GM06990 (cell line): ENCODE results near the gene PLAAT5.

Experiments used
- DNase-seq: peaks from one replicate; pipeline ENCODE4 v3.0.0-alpha.2; 2011; ENCODE audit not compliant: insufficient read length; ENCODE audit errors: extremely low read depth
- H3K27me3 ChIP-seq: replicated peaks from 2 replicates; pipeline ENCODE4 v1.6.0; 2011; ENCODE audit warnings: low read length; ENCODE audit not compliant: control insufficient read depth, insufficient read depth
- H3K36me3 ChIP-seq: 2 replicates; pipeline ENCODE4 v1.5.1; 2011; ENCODE audit warnings: low read length; ENCODE audit not compliant: control insufficient read depth, insufficient read depth
- H3K4me3 ChIP-seq: replicated peaks from 2 replicates; pipeline ENCODE4 v1.5.1; 2011; ENCODE audit warnings: low read depth, mild to moderate bottlenecking, control low read depth, low read length
- CTCF ChIP-seq: IDR thresholded peaks from 2 replicates; pipeline ENCODE4 v1.5.1; 2011; ENCODE audit warnings: low read length, control low read depth, mild to moderate bottlenecking, inconsistent platforms; ENCODE audit not compliant: insufficient read depth, poor library complexity, severe bottlenecking

Gene PLAAT5

GRCh38 chr11:63516109-63516508, 25.1 kb upstream of the PLAAT5 start:
- Histone ChIP-seq H3K4me3 (no peak overlapping the region), H3K36me3 (no peaks in the 10 kb centered on the region), H3K27me3 (no peaks in the 10 kb centered on the region; the same call in 1 of the 2 replicates)
- DNase-seq, result no peak
- TF ChIP-seq CTCF, result no peak

- no peak overlapping the region for H3K4me3 ChIP-seq
- no peak for DNase-seq
- no peaks in the 10 kb centered on the region; the same call in 1 of the 2 replicates for H3K27me3 ChIP-seq
- H3K36me3 ChIP-seq, result no peaks in the 10 kb centered on the region
- no peak for TF ChIP-seq CTCF
Observed at GRCh38 chr11:63512816-63513215, 21.8 kb upstream of the PLAAT5 start.

- Histone ChIP-seq H3K4me3 (no peak overlapping the region), H3K27me3 (no peaks in the 10 kb centered on the region; the same call in none of the 2 replicates), H3K36me3 (no peaks in the 10 kb centered on the region)
- no peak for DNase-seq
- no peak for TF ChIP-seq CTCF
Observed at GRCh38 chr11:63511048-63511748, 20.2 kb upstream of the PLAAT5 start.

GRCh38 chr11:63510360-63511047, 19.5 kb upstream of the PLAAT5 start:
- no peak overlapping the region for H3K4me3 ChIP-seq
- no peak for DNase-seq
- no peaks in the 10 kb centered on the region; the same call in none of the 2 replicates for H3K27me3 ChIP-seq
- no peak for TF ChIP-seq CTCF
- no peaks in the 10 kb centered on the region for H3K36me3 ChIP-seq

GRCh38 chr11:63508745-63509144, 17.8 kb upstream of the PLAAT5 start:
- no peak for DNase-seq
- H3K4me3 ChIP-seq, result no peak overlapping the region
- no peak for TF ChIP-seq CTCF

More at GRCh38 chr11:63508745-63509144, 17.8 kb upstream of the PLAAT5 start:
- Histone ChIP-seq H3K36me3 (no peaks in the 10 kb centered on the region), H3K27me3 (no peaks in the 10 kb centered on the region; the same call in none of the 2 replicates)
